GM12891 (cell line): ENCODE measurements around the gene SKOR2.
"Not testable (repeated sequence)": the region's sequence is repeated elsewhere in the genome, so short reads cannot be mapped to it uniquely, and the experiment has no call there.

Source experiments
- POLR2A ChIP-seq: IDR thresholded peaks from 2 replicates; pipeline ENCODE4 v1.6.1; 2011; ENCODE audit warnings: low read depth, low read length, control low read depth
- POLR2AphosphoS5 ChIP-seq: IDR thresholded peaks from 2 replicates; pipeline ENCODE4 v1.6.1; 2011; ENCODE audit warnings: low read depth, low read length, control low read depth
- POU2F2 ChIP-seq: IDR thresholded peaks from 2 replicates; pipeline ENCODE4 v1.6.1; 2011; ENCODE audit warnings: low read depth, mild to moderate bottlenecking, control low read depth, low read length, moderate library complexity
- SPI1 ChIP-seq: IDR thresholded peaks from 2 replicates; pipeline ENCODE4 v1.6.1; 2011; ENCODE audit warnings: low read depth, low read length, control low read depth
- TAF1 ChIP-seq: IDR thresholded peaks from 2 replicates; pipeline ENCODE4 v1.6.1; 2011; ENCODE audit warnings: low read depth, low read length, control low read depth

DNA sequence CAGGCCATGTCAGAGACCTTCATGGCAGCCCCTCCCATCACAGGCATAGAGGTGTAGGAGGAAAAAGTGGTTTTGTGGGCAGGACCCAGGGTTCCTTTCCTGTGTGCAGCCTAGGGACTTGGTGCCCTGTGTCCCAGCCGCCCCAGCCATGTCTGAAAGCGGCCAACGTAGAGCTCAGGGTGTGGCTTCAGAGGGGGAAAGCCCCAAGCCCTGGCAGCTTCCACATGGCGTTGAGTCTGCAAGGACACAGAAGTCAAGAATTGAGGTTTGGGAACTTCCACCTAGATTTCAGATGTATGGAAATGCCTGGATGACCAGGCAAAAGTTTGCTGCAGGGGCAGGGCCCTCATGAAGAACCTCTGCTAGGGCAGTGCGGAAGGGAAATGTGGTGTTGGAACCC lies 69.3 kb downstream of the SKOR2 start:
- not testable (repeated sequence) for TF ChIP-seq POLR2A, POLR2AphosphoS5, TAF1, POU2F2, SPI1
